Rectal smooth muscle tissue (tissue), 1 donor: ENCODE results near the gene PURA.

ENCODE experiments used
- H3K27ac ChIP-seq: one replicate; pipeline ENCODE4 v1.7.0; 2013; ENCODE audit warnings: low read depth, low read length, inconsistent platforms
- H3K27me3 ChIP-seq: one replicate; pipeline ENCODE4 v1.7.0; 2013; ENCODE audit warnings: low read length; ENCODE audit not compliant: control insufficient read depth, insufficient read depth
- H3K36me3 ChIP-seq: one replicate; pipeline ENCODE4 v1.7.0; 2013; ENCODE audit warnings: low read length; ENCODE audit not compliant: control insufficient read depth, insufficient read depth
- H3K4me1 ChIP-seq: one replicate; pipeline ENCODE4 v1.7.0; 2013; ENCODE audit warnings: low read length; ENCODE audit not compliant: control insufficient read depth, insufficient read depth
- H3K4me3 ChIP-seq: one replicate; pipeline ENCODE4 v1.7.0; 2013; ENCODE audit warnings: low read length
- H3K9ac ChIP-seq: one replicate; pipeline ENCODE4 v1.7.0; 2013; ENCODE audit warnings: low read length

Gene PURA

GRCh38 chr5:140101179-140101578 lies 12.7 kb upstream of the PURA start:
- Histone ChIP-seq H3K4me1 (no peaks in the 10 kb centered on the region), H3K27ac (no peak overlapping the region), H3K27me3 (no peaks in the 10 kb centered on the region), H3K9ac (no peak overlapping the region), H3K36me3 (no peaks in the 10 kb centered on the region), H3K4me3 (no peak overlapping the region)

- Histone ChIP-seq H3K4me1 (peaks cover 5% of the 10 kb centered on the region), H3K27me3 (no peaks in the 10 kb centered on the region), H3K36me3 (no peaks in the 10 kb centered on the region), H3K4me3 (no peak overlapping the region), H3K27ac (no peak overlapping the region), H3K9ac (no peak overlapping the region)
These were observed 10.8 kb upstream of the PURA start for GRCh38 chr5:140103154-140103553.

GRCh38 chr5:140104100-140104499 lies 9.8 kb upstream of the PURA start:
- no peak overlapping the region for H3K4me3 ChIP-seq
- no peak overlapping the region for H3K27ac ChIP-seq
- no peak overlapping the region for H3K9ac ChIP-seq
- peaks cover 5% of the 10 kb centered on the region for H3K4me1 ChIP-seq
- no peaks in the 10 kb centered on the region for H3K27me3 ChIP-seq
- no peaks in the 10 kb centered on the region for H3K36me3 ChIP-seq

- Histone ChIP-seq H3K27me3 (no peaks in the 10 kb centered on the region), H3K4me1 (peaks cover 5% of the 10 kb centered on the region), H3K4me3 (no peak overlapping the region), H3K27ac (no peak overlapping the region), H3K9ac (no peak overlapping the region), H3K36me3 (no peaks in the 10 kb centered on the region)
These were observed 7.8 kb upstream of the PURA start for GRCh38 chr5:140106101-140106500.

- Histone ChIP-seq H3K4me1 (peaks cover 5% of the 10 kb centered on the region), H3K27me3 (no peaks in the 10 kb centered on the region), H3K36me3 (no peaks in the 10 kb centered on the region), H3K4me3 (peak overlapping the region; percentile 77), H3K27ac (peak overlapping the region; percentile 99), H3K9ac (peak overlapping the region; percentile 98)
These were observed 7.1 kb upstream of the PURA start for GRCh38 chr5:140106805-140107311.

GRCh38 chr5:140107312-140108092 lies 6.4 kb upstream of the PURA start:
- H3K4me1 ChIP-seq, result peaks cover 5% of the 10 kb centered on the region
- peak overlapping the region; percentile 98 for H3K9ac ChIP-seq
- H3K4me3 ChIP-seq, result peak overlapping the region; percentile 77
- H3K27ac ChIP-seq, result peak overlapping the region; percentile 99
- H3K27me3 ChIP-seq, result no peaks in the 10 kb centered on the region
- no peaks in the 10 kb centered on the region for H3K36me3 ChIP-seq

- peak overlapping the region; percentile 78 for H3K9ac ChIP-seq
- H3K36me3 ChIP-seq, result no peaks in the 10 kb centered on the region
- peaks cover 5% of the 10 kb centered on the region for H3K4me1 ChIP-seq
- peak overlapping the region; percentile 99 for H3K27ac ChIP-seq
- no peaks in the 10 kb centered on the region for H3K27me3 ChIP-seq
- peak overlapping the region; percentile 77 for H3K4me3 ChIP-seq
These were observed 5.6 kb upstream of the PURA start for GRCh38 chr5:140108093-140109017.

GRCh38 chr5:140109018-140109758 lies 4.7 kb upstream of the PURA start:
- Histone ChIP-seq H3K4me1 (peaks cover 5% of the 10 kb centered on the region), H3K9ac (no peak overlapping the region), H3K27me3 (no peaks in the 10 kb centered on the region), H3K36me3 (no peaks in the 10 kb centered on the region), H3K4me3 (peak overlapping the region; percentile 77), H3K27ac (no peak overlapping the region)

GRCh38 chr5:140109759-140110645 lies 3.9 kb upstream of the PURA start:
- H3K4me1 ChIP-seq, result peaks cover 5% of the 10 kb centered on the region
- H3K27ac ChIP-seq, result no peak overlapping the region
- H3K27me3 ChIP-seq, result no peaks in the 10 kb centered on the region
- no peak overlapping the region for H3K9ac ChIP-seq
- H3K36me3 ChIP-seq, result no peaks in the 10 kb centered on the region
- no peak overlapping the region for H3K4me3 ChIP-seq

GRCh38 chr5:140110646-140110957 lies 3.3 kb upstream of the PURA start:
- H3K36me3 ChIP-seq, result no peaks in the 10 kb centered on the region
- H3K4me3 ChIP-seq, result no peak overlapping the region
- H3K4me1 ChIP-seq, result peaks cover 5% of the 10 kb centered on the region
- H3K9ac ChIP-seq, result no peak overlapping the region
- H3K27ac ChIP-seq, result no peak overlapping the region
- no peaks in the 10 kb centered on the region for H3K27me3 ChIP-seq

- no peaks in the 10 kb centered on the region for H3K36me3 ChIP-seq
- H3K27me3 ChIP-seq, result no peaks in the 10 kb centered on the region
- H3K4me1 ChIP-seq, result peaks cover 10% of the 10 kb centered on the region
- no peak overlapping the region for H3K4me3 ChIP-seq
- no peak overlapping the region for H3K27ac ChIP-seq
- no peak overlapping the region for H3K9ac ChIP-seq
These were observed 2.7 kb upstream of the PURA start for GRCh38 chr5:140111011-140111858.
